ENCODE measurements around the gene PRR33. TPM values are rescaled to one million over a fixed set of nuclear protein-coding genes. Genes with fewer than 3 reads are reported as not detected.

PRR33 gene
- total and polyA plus RNA-seq, 2 experiments from 2014 or later, result 0.29 TPM; not detected in 1

GRCh38 chr11:1916132-1916985 lies 24.7 kb upstream of the PRR33 start:
- WGBS (ENCODE audit: low lambda C conversion rate, missing lambda C conversion rate), result 89% methylated on average over 14 of the region's 14 CpGs

GRCh38 chr11:1915795-1916131 lies 24.1 kb upstream of the PRR33 start:
- no peak for DNase-seq (ENCODE audit: low spot score)
- 100% methylated on average over 2 of the region's 2 CpGs for WGBS (ENCODE audit: low lambda C conversion rate, missing lambda C conversion rate)

More at GRCh38 chr11:1916132-1916985, 24.7 kb upstream of the PRR33 start:
- no peak for TF ChIP-seq EZH2 (IDR thresholded peaks at IDR 0.05; ENCODE audit: borderline replicate concordance)
- TF ChIP-seq CTCF (IDR thresholded peaks at IDR 0.05; ENCODE audit: poor library complexity), result no peak
- no peak for TF ChIP-seq EZH2phosphoT487 (IDR thresholded peaks at IDR 0.05; ENCODE audit: low read depth, severe bottlenecking, unreplicated experiment)
- no peaks in the 10 kb centered on the region for H3K9me3 ChIP-seq (ENCODE audit: low read depth)
- no peak overlapping the region for H2AFZ ChIP-seq
- no peaks in the 10 kb centered on the region for H3K4me1 ChIP-seq (ENCODE audit: insufficient read depth)
- no peaks in the 10 kb centered on the region for H3K27me3 ChIP-seq
- DNase-seq (ENCODE audit: low spot score), result no peak
- no peaks in the 10 kb centered on the region for H3K9me2 ChIP-seq (replicated peaks; ENCODE audit: insufficient read depth)
- H4K20me1 ChIP-seq (ENCODE audit: insufficient read depth, poor library complexity, severe bottlenecking), result no peaks in the 10 kb centered on the region
- H3K36me3 ChIP-seq (replicated peaks; ENCODE audit: insufficient read depth, low read depth), result no peaks in the 10 kb centered on the region
- H3K27ac ChIP-seq, result no peak overlapping the region
- no peak overlapping the region for H3K4me2 ChIP-seq
- H3K4me3 ChIP-seq, result no peak overlapping the region
- no peaks in the 10 kb centered on the region for H3K79me2 ChIP-seq

GRCh38 chr11:1913271-1914060 lies 21.8 kb upstream of the PRR33 start:
- no peak for DNase-seq (ENCODE audit: low spot score)
- Histone ChIP-seq H3K9me2 (replicated peaks; ENCODE audit: insufficient read depth) (no peaks in the 10 kb centered on the region), H3K79me2 (no peaks in the 10 kb centered on the region), H3K27ac (no peak overlapping the region), H4K20me1 (ENCODE audit: insufficient read depth, poor library complexity, severe bottlenecking) (no peaks in the 10 kb centered on the region), H3K27me3 (no peaks in the 10 kb centered on the region), H3K4me3 (no peak overlapping the region), H3K4me2 (no peak overlapping the region), H3K4me1 (ENCODE audit: insufficient read depth) (peaks cover 6% of the 10 kb centered on the region), H3K9me3 (ENCODE audit: low read depth) (no peaks in the 10 kb centered on the region), H3K36me3 (replicated peaks; ENCODE audit: insufficient read depth, low read depth) (no peaks in the 10 kb centered on the region), H2AFZ (no peak overlapping the region)
- TF ChIP-seq EZH2 (IDR thresholded peaks at IDR 0.05; ENCODE audit: borderline replicate concordance), result no peak
- WGBS (ENCODE audit: low lambda C conversion rate, missing lambda C conversion rate), result 97% methylated on average over 29 of the region's 31 CpGs

More at GRCh38 chr11:1915795-1916131, 24.1 kb upstream of the PRR33 start:
- no peak overlapping the region for H3K27ac ChIP-seq
- no peaks in the 10 kb centered on the region for H3K9me3 ChIP-seq (ENCODE audit: low read depth)
- no peak overlapping the region for H3K4me3 ChIP-seq
- H3K79me2 ChIP-seq, result no peaks in the 10 kb centered on the region
- TF ChIP-seq EZH2 (IDR thresholded peaks at IDR 0.05; ENCODE audit: borderline replicate concordance) (no peak), CTCF (IDR thresholded peaks at IDR 0.05; ENCODE audit: poor library complexity) (no peak), EZH2phosphoT487 (IDR thresholded peaks at IDR 0.05; ENCODE audit: low read depth, severe bottlenecking, unreplicated experiment) (no peak)
- no peaks in the 10 kb centered on the region for H4K20me1 ChIP-seq (ENCODE audit: insufficient read depth, poor library complexity, severe bottlenecking)
- no peaks in the 10 kb centered on the region for H3K9me2 ChIP-seq (replicated peaks; ENCODE audit: insufficient read depth)
- no peaks in the 10 kb centered on the region for H3K4me1 ChIP-seq (ENCODE audit: insufficient read depth)
- H3K27me3 ChIP-seq, result no peaks in the 10 kb centered on the region
- no peak overlapping the region for H3K4me2 ChIP-seq
- no peaks in the 10 kb centered on the region for H3K36me3 ChIP-seq (replicated peaks; ENCODE audit: insufficient read depth, low read depth)
- no peak overlapping the region for H2AFZ ChIP-seq

All from hepatocyte (in vitro differentiated cells).